Activated CD4-positive, alpha-beta T cell treated with anti-CD3 and anti-CD28 coated beads, Interleukin-2, Interleukin-4, amounts not matched to agents 100 ng/mL and 50 ng/mL, durations not matched to agents 16 hours and 8 hours (primary cell): ENCODE data around the gene HERC6.
"Not testable (repeated sequence)": the region's sequence is repeated elsewhere in the genome, so short reads cannot be mapped to it uniquely, and the experiment has no call there.

ENCODE experiments used
- DNase-seq: peaks from one replicate; pipeline ENCODE4 v3.0.0-alpha.2; 2020; ENCODE audit warnings: low spot score

HERC6 gene

GRCh38 chr4:88447371-88448095, 68.9 kb downstream of the HERC6 start:
- no peak for DNase-seq

- not testable (repeated sequence) for DNase-seq
Measured at GRCh38 chr4:88448211-88448765, 69.6 kb downstream of the HERC6 start.

- DNase-seq = no peak
Measured at GRCh38 chr4:88448889-88449288, 70.2 kb downstream of the HERC6 start.

GRCh38 chr4:88449290-88449689, 70.6 kb downstream of the HERC6 start:
- DNase-seq = no peak

- DNase-seq = no peak
Measured at GRCh38 chr4:88451205-88451604, 72.6 kb downstream of the HERC6 start.

- no peak for DNase-seq
Measured at GRCh38 chr4:88452912-88453311, 74.3 kb downstream of the HERC6 start.

- peak; percentile 92 for DNase-seq
Measured at GRCh38 chr4:88456670-88457306, 78.1 kb downstream of the HERC6 start, which contains the start of gene HERC5. Gene HERC5, plus strand, starts transcription at chr4:88457119. Its CDS starts 151 bp downstream, at chr4:88457270.

- DNase-seq = peak; percentile 7
Measured at GRCh38 chr4:88457307-88458103, 78.9 kb downstream of the HERC6 start.

GRCh38 chr4:88458104-88458740, 79.6 kb downstream of the HERC6 start:
- DNase-seq = no peak

- no peak for DNase-seq
Measured at GRCh38 chr4:88465653-88466192, 87.1 kb downstream of the HERC6 start.

GRCh38 chr4:88467392-88467791, 88.7 kb downstream of the HERC6 start:
- peak; percentile 17 for DNase-seq

GRCh38 chr4:88477229-88477860, 98.7 kb downstream of the HERC6 start:
- no peak for DNase-seq

- DNase-seq = no peak
Measured at GRCh38 chr4:88478247-88478646, 99.6 kb downstream of the HERC6 start.

GRCh38 chr4:88481537-88481936, 102.9 kb downstream of the HERC6 start:
- DNase-seq = no peak

- peak; percentile 30 for DNase-seq
Measured at GRCh38 chr4:88489100-88489761, 110.6 kb downstream of the HERC6 start.
